K562 (cell line): ENCODE measurements around the gene WASL. TPM values are rescaled to one million over a fixed set of nuclear protein-coding genes. Genes with fewer than 3 reads are reported as not detected.

ENCODE experiments used
- ATAC-seq: fragments of 200-7000 bp; cut with Tn5 transposase; 3 replicates; pipeline ENCODE4 v1.9.1; 2020; ENCODE audit warnings: moderate library complexity
- BruUV-seq: library from RNA; stranded (reverse); fragments of 400-500 nt; replicated peaks from 2 replicates; lab custom pipeline; 2021; lab: Mats Ljungman, UMichigan
- CTCF ChIA-PET: fragments of 300-600 bp; formaldehyde crosslinking; extraction: SDS; loops from one replicate; lab custom pipeline; 2021; ENCODE audit warnings: low intra/inter-chr PET ratio; lab: Yijun Ruan, JAX
- POLR2A ChIA-PET: fragments of 300-600, 350-650 bp; sonication (Branson Sonifier 250); formaldehyde crosslinking; extraction: SDS; loops from one replicate; lab custom pipeline; 2021; ENCODE audit warnings: antibody characterized with exemption, inconsistent platforms; lab: Yijun Ruan, JAX
- DNase-seq, 4 experiments: peaks; one replicate each; pipeline versions ENCODE4 v3.0.0 to v3.0.0-alpha.2; 2011 to 2018; ENCODE audit warnings: low spot score in 3 of 4, mixed read lengths in 3 of 4; ENCODE audit errors: extremely low read depth in 1 of 4
- FAIRE-seq: peaks from 2 replicates; lab custom pipeline; 2011; peaks lifted over from hg19 to GRCh38; lab: Jason Lieb, UNC
- H2AFZ ChIP-seq: 2 replicates; pipeline ENCODE4 v1.6.0; 2011; ENCODE audit warnings: low read depth, low read length, control low read depth, inconsistent platforms
- H3K27ac ChIP-seq: fragments of 200-600 bp; 3 replicates; pipeline ENCODE4 v1.8.0; 2011; ENCODE audit warnings: low read depth, mild to moderate bottlenecking, control low read depth, inconsistent platforms, low read length, moderate library complexity, mixed read lengths; ENCODE audit errors: extremely low read depth
- H3K27me3 ChIP-seq, 2 experiments: fragments of 300-600 bp in 1 of 2; 2 replicates in 1 of 2; 3 replicates in 1 of 2; pipeline versions ENCODE4 v1.6.0 to v1.8.0; 2011; ENCODE audit warnings: inconsistent platforms in 2 of 2, low read length in 2 of 2, mild to moderate bottlenecking in 1 of 2, mixed read lengths in 1 of 2, moderate library complexity in 1 of 2; ENCODE audit not compliant: control insufficient read depth in 2 of 2, insufficient read depth in 2 of 2
- H3K36me3 ChIP-seq: fragments of 300-600 bp; 3 replicates; pipeline ENCODE4 v1.8.0; 2011; ENCODE audit warnings: mild to moderate bottlenecking, low read length, inconsistent platforms; ENCODE audit not compliant: control insufficient read depth, insufficient read depth
- H3K4me1 ChIP-seq, 2 experiments: fragments of 200-600 bp in 1 of 2; replicated peaks in 1 of 2; 2 replicates in 1 of 2; 3 replicates in 1 of 2; pipeline versions ENCODE4 v1.5.1 to v1.8.0; 2011; ENCODE audit warnings: inconsistent platforms in 2 of 2, low read length in 2 of 2, mild to moderate bottlenecking in 1 of 2, mixed read lengths in 1 of 2, moderate library complexity in 1 of 2; ENCODE audit not compliant: control insufficient read depth in 2 of 2, insufficient read depth in 2 of 2
- H3K4me2 ChIP-seq: 2 replicates; pipeline ENCODE4 v1.6.1; 2011; ENCODE audit warnings: low read length, control low read depth, inconsistent platforms, mixed read lengths; ENCODE audit not compliant: insufficient read depth
- H3K4me3 ChIP-seq: fragments of 200-600 bp; sonication (generic), shearing (Covaris generic); 2 replicates; pipeline ENCODE4 v1.5.1; 2016; ENCODE audit warnings: control low read depth, inconsistent platforms
- H3K79me2 ChIP-seq: fragments of 200-600 bp; 3 replicates; pipeline ENCODE4 v1.8.0; 2011; ENCODE audit warnings: low read length, inconsistent platforms; ENCODE audit not compliant: control insufficient read depth, insufficient read depth
- H3K9ac ChIP-seq, 2 experiments: 2 replicates each; pipeline versions ENCODE4 v1.6.0 to v1.6.1; 2011; ENCODE audit warnings: low read depth in 2 of 2, low read length in 2 of 2, control low read depth in 1 of 2, inconsistent platforms in 1 of 2, mild to moderate bottlenecking in 1 of 2, mixed read lengths in 1 of 2; ENCODE audit not compliant: insufficient read depth in 1 of 2
- H3K9me1 ChIP-seq: one replicate; pipeline ENCODE4 v1.6.0; 2011; ENCODE audit warnings: inconsistent platforms, mild to moderate bottlenecking, low read length, moderate library complexity; ENCODE audit not compliant: control insufficient read depth, insufficient read depth
- H3K9me3 ChIP-seq: replicated peaks from 2 replicates; pipeline ENCODE4 v1.5.1; 2011; ENCODE audit warnings: low read depth, low read length, inconsistent platforms; ENCODE audit not compliant: control insufficient read depth, insufficient read depth
- H4K20me1 ChIP-seq: replicated peaks from 2 replicates; pipeline ENCODE4 v1.6.1; 2011; ENCODE audit warnings: low read length, inconsistent platforms, mixed read lengths; ENCODE audit not compliant: control insufficient read depth, insufficient read depth
- ARID1B ChIP-seq: fragments of 450-650 bp; IDR thresholded peaks from 2 replicates; pipeline ENCODE4 v1.6.1; 2016; ENCODE audit warnings: antibody characterized with exemption, mild to moderate bottlenecking, inconsistent platforms
- CREM ChIP-seq: IDR thresholded peaks from 2 replicates; pipeline ENCODE4 v1.6.1; 2014; ENCODE audit warnings: antibody characterized with exemption, low read depth
- ELF2 ChIP-seq: fragments of 250-450 bp; sonication (Bioruptor Pico); IDR thresholded peaks from 2 replicates; pipeline ENCODE4 v1.5.0; 2021; ENCODE audit warnings: mild to moderate bottlenecking
- JUND ChIP-seq, 2 experiments: IDR thresholded peaks; 2 replicates in 1 of 2; 3 replicates in 1 of 2; pipeline ENCODE4 v1.6.1; 2011; ENCODE audit warnings: borderline replicate concordance in 2 of 2, low read depth in 2 of 2, low read length in 2 of 2, improper control_type of control experiment in 1 of 2, missing biosample characterization in 1 of 2, missing genetic modification characterization in 1 of 2, missing genetic modification reagents in 1 of 2
- NR2C2 ChIP-seq, 2 experiments: fragments of 200-800 bp in 1 of 2; sonication (Bioruptor generic) in 1 of 2; sonication (generic) in 1 of 2; formaldehyde crosslinking in 1 of 2; IDR thresholded peaks; 2 replicates each; pipeline versions ENCODE4 v1.6.1 to v1.8.0; 2016 to 2022; ENCODE audit warnings: mild to moderate bottlenecking in 1 of 2, missing compliant biosample characterization in 1 of 2, missing genetic modification characterization in 1 of 2, missing genetic modification reagents in 1 of 2
- POU5F1 ChIP-seq: fragments of 150-350 bp; IDR thresholded peaks from 2 replicates; pipeline ENCODE4 v1.6.1; 2014; ENCODE audit warnings: borderline replicate concordance, low read length, low read depth, mild to moderate bottlenecking; ENCODE audit not compliant: partially characterized antibody
- SMARCE1 ChIP-seq: fragments of 450-650 bp; IDR thresholded peaks from 2 replicates; pipeline ENCODE4 v1.7.1; 2016; ENCODE audit warnings: mild to moderate bottlenecking
- TEAD4 ChIP-seq, 2 experiments: sonication (generic) in 1 of 2; formaldehyde crosslinking in 1 of 2; IDR thresholded peaks; 2 replicates each; pipeline versions ENCODE4 v1.6.1 to v1.8.0; 2012 to 2022; ENCODE audit warnings: borderline replicate concordance in 1 of 2, inconsistent platforms in 1 of 2, low read length in 1 of 2, mild to moderate bottlenecking in 1 of 2, missing genetic modification reagents in 1 of 2
- ZNF224 ChIP-seq: sonication (generic); formaldehyde crosslinking; IDR thresholded peaks from 2 replicates; pipeline ENCODE4 v1.8.0; 2022; ENCODE audit warnings: mild to moderate bottlenecking, missing genetic modification reagents
- WGBS: fragments of 100-300 bp; shearing (Covaris generic); methylation state at CpG from one replicate; pipeline ENCODE4 v1.1.6; 2016; ENCODE audit warnings: low coverage, mixed read lengths; ENCODE audit not compliant: insufficient coverage; ENCODE audit errors: missing lambda C conversion rate; 5-methylcytosine and 5-hydroxymethylcytosine counted together
- in situ Hi-C: fragments of 300-500 bp; cut with MboI; formaldehyde crosslinking; loops from 4 replicates; pipeline ENCODE4 v1.15.0; 2018; ENCODE audit warnings: inconsistent platforms, mixed read lengths
- intact Hi-C: fragments of 100-400 bp; cut with micrococcal nuclease; formaldehyde crosslinking; loops from 2 replicates; pipeline ENCODE4 v1.14.2; 2022
- polyA plus RNA-seq, 8 experiments: library from polyadenylated mRNA; depleted of rRNA in 4 of 8; stranded (reverse) in 5 of 8; unstranded in 3 of 8; fragments of >200 nt; fragmentation: Nextera tagmentation in 2 of 8; fragmentation: Illumina TruSeq in 1 of 8; extraction: Ambion mirVana in 2 of 8; extraction: Trizol in 1 of 8; gene quantifications; 2 replicates each; pipeline versions ENCODE4 v1.2.1 to v1.2.3, GENCODE V29; 2011 to 2014; ENCODE audit warnings: inconsistent platforms in 1 of 8, missing spikeins in 1 of 8
- total RNA-seq, 7 experiments: library from RNA; depleted of rRNA in 6 of 7; stranded (reverse); fragments of >200 nt in 6 of 7; fragmentation: Illumina TruSeq in 2 of 7; extraction: Trizol in 2 of 7; gene quantifications; 2 replicates each; pipeline versions ENCODE4 v1.2.1 to v1.2.3, GENCODE V29; 2011 to 2021; ENCODE audit warnings: low replicate concordance in 1 of 7

Gene WASL
- total and polyA plus RNA-seq, 9 of the 15 experiments (the other 6 are each of a cell fraction or from before 2014, with no cell fraction given) = 3.2 to 13.9 (median 8.3) TPM

DNA sequence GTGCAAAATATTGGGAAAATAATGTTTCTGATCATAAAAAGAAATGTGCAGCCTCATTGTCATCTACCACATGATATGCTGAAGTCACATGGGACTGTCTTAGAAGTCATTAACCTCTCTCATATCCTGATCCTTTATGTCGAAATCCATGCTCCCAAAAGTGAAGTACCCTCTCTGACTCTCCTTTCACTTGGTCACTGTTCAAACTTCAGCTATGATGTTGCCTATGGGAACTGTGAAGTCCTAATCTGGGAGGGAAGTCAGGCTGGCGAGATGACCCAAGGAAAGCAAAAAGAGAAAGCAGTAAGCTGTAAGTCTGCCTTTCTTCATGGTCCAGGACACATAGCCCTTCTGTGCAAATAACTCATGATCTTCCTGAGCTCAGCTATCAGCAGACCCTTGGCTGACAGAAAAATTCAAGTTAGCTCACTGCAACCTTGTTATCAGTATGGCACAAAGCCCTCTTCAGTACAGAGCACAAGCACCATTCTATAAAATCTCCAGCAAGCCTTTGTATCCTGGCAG, 29.5 kb downstream of the WASL start (continued):
- TF ChIP-seq CREM (no peak), TEAD4 (IDR thresholded peaks at IDR 0.05; ENCODE audit: low read length) (peak; percentile 14; the same call in 1 of the 2 replicates), TEAD4 (CRISPR knock-in tag; IDR thresholded peaks at IDR 0.05; ENCODE audit: borderline replicate concordance) (no peak), SMARCE1 (peak; percentile 54; the same call in 1 of the 2 replicates), ARID1B (peak; percentile 65; the same call in 1 of the 2 replicates), NR2C2 (CRISPR knock-in tag; IDR thresholded peaks at IDR 0.05) (no peak), NR2C2 (tag; IDR thresholded peaks at IDR 0.05) (no peak), POU5F1 (no peak)

DNA sequence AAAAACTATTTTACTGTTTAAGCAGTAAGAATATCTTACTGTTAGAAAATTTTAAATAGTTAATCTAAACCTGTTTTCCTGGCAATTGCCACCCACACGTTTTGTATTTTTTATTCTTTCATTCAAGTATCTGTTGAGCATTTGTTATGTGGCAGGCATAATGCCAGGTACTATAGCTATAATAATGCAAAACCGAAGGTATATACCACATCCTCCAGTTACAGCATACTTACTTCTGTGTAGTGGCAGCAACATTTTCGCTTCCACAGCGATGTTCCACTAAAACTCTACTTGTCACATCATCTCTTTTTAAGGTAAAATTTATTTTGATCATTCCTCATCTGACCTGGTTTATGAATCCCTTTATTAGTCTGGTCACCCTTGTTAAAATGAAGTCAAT, 30.0 kb downstream of the WASL start:
- POLR2A ChIA-PET = interaction anchor here (0.5 to 1.3 kb wide), 4 partner anchors 21 to 220 kb away, joined by 3 to 7 read pairs (median 4); partner anchors contain the start of gene WASL
- Histone ChIP-seq H3K9me1 (no peaks in the 10 kb centered on the region), H3K4me3 (no peak overlapping the region), H3K36me3 (peaks cover 11% of the 10 kb centered on the region; the same call in 2 of the 3 replicates), H2AFZ (no peak overlapping the region), H3K9me3 (no peaks in the 10 kb centered on the region), H4K20me1 (peaks cover 15% of the 10 kb centered on the region), H3K4me2 (peak overlapping the region; percentile 64; the same call in 1 of the 2 replicates), H3K4me1 (peaks cover 0 to 31% of the 10 kb centered on the region in 2 experiments; a peak in 4 of 5 replicates), H3K27me3 (no peaks in the 10 kb centered on the region), H3K9ac (no peak overlapping the region), H3K27ac (peak overlapping the region; percentile 70; the same call in 1 of the 3 replicates), H3K79me2 (peaks cover 100% of the 10 kb centered on the region)
- CTCF ChIA-PET = no interaction called here
- BruUV-seq = no TSS peak
- in situ Hi-C loops (no loop called here), intact Hi-C loops (no loop called here)
- FAIRE-seq (no peak), ATAC-seq (no peak), DNase-seq (no peak)
- TF ChIP-seq ZNF224 = no peak
- TF ChIP-seq ELF2 (CRISPR knock-in tag) = 0 out of 2 replicates have a peak, but pooled peaks have one; percentile 10
- no peak for TF ChIP-seq JUND (IDR thresholded peaks at IDR 0.05; ENCODE audit: borderline replicate concordance, low read depth, low read length)
- TF ChIP-seq JUND (tag; IDR thresholded peaks at IDR 0.05; ENCODE audit: borderline replicate concordance, low read depth, low read length) = no peak
- WGBS = 76% methylated on average over 4 of the region's 4 CpGs
